GM21526 (cell line): ENCODE measurements around the gene NOTUM.

Source experiments
- ATAC-seq: cut with Tn5 transposase; IDR thresholded peaks from one replicate; pipeline ENCODE4 v1.9.1; 2021; ENCODE audit warnings: moderate library complexity; ENCODE audit not compliant: unreplicated experiment, low FRiP score

The NOTUM gene

GRCh38 chr17:81961087-81961511, at the start of gene NOTUM:
NOTUM (minus strand) TSS chr17:81961187; CDS start chr17:81960909, 278 bp downstream.
- ATAC-seq = no peak

GRCh38 chr17:82009413-82009812, 48.4 kb upstream of the NOTUM start:
- no peak for ATAC-seq

GRCh38 chr17:82008941-82009405, 48.0 kb upstream of the NOTUM start:
- ATAC-seq = no peak

GRCh38 chr17:82008258-82008940, 47.4 kb upstream of the NOTUM start:
- ATAC-seq = no peak

GRCh38 chr17:82007495-82008257, 46.7 kb upstream of the NOTUM start:
- no peak for ATAC-seq

GRCh38 chr17:82007228-82007494, 46.2 kb upstream of the NOTUM start:
- ATAC-seq = no peak

- no peak for ATAC-seq
These were observed 45.7 kb upstream of the NOTUM start for GRCh38 chr17:82006468-82007227.

- ATAC-seq = no peak
These were observed 44.8 kb upstream of the NOTUM start for GRCh38 chr17:82005701-82006348.

GRCh38 chr17:82004517-82005455, 43.8 kb upstream of the NOTUM start:
- ATAC-seq = no peak

GRCh38 chr17:82003411-82004381, 42.7 kb upstream of the NOTUM start:
- no peak for ATAC-seq

- ATAC-seq = no peak
These were observed 40.6 kb upstream of the NOTUM start for GRCh38 chr17:82001571-82002056.

GRCh38 chr17:82000803-82001570, 40.0 kb upstream of the NOTUM start:
- ATAC-seq = no peak

- ATAC-seq = no peak
These were observed 39.2 kb upstream of the NOTUM start for GRCh38 chr17:81999976-82000802.

- ATAC-seq = no peak
These were observed 38.6 kb upstream of the NOTUM start for GRCh38 chr17:81999587-81999975.

GRCh38 chr17:81998691-81999438, 37.9 kb upstream of the NOTUM start:
- no peak for ATAC-seq

- ATAC-seq = no peak
These were observed 37.2 kb upstream of the NOTUM start for GRCh38 chr17:81998212-81998611.
